GM19035 (cell line): ENCODE measurements around the gene CTF1.

Experiments used
- ATAC-seq: cut with Tn5 transposase; IDR thresholded peaks from one replicate; pipeline ENCODE4 v1.9.1; 2021; ENCODE audit not compliant: unreplicated experiment

The CTF1 gene

GRCh38 chr16:30953111-30953510 is 56.7 kb downstream of the CTF1 start:
- no peak for ATAC-seq
